Hematopoietic multipotent progenitor cell (in vitro differentiated cells): ENCODE measurements around the gene SH2D3A. TPM values are rescaled to one million over a fixed set of nuclear protein-coding genes. Genes with fewer than 3 reads are reported as not detected.
"Not testable (repeated sequence)": the region's sequence is repeated elsewhere in the genome, so short reads cannot be mapped to it uniquely, and the experiment has no call there.

ENCODE experiments used
- DNase-seq, 3 donors: peaks; one replicate each; pipeline ENCODE4 v3.0.0-alpha.2; 2011 to 2015; ENCODE audit warnings: low read depth in 2 of 3, low spot score in 2 of 3
- total RNA-seq: library from RNA; depleted of rRNA; stranded (reverse); fragments of >200 nt; gene quantifications from one replicate; pipeline ENCODE4 v1.2.3, GENCODE V29; 2012

SH2D3A gene
- total RNA-seq, 1 donor: 8.9 TPM

- not testable (repeated sequence) for DNase-seq
Observed at GRCh38 chr19:6762253-6762797, 4.9 kb downstream of the SH2D3A start.

- DNase-seq: peak in 1 of 3 donors; percentile 45
Observed at GRCh38 chr19:6761053-6761676, 6.1 kb downstream of the SH2D3A start.

- DNase-seq: no peak
Observed at GRCh38 chr19:6760606-6761005, 6.6 kb downstream of the SH2D3A start.

GRCh38 chr19:6754653-6755463, 12.4 kb downstream of the SH2D3A start:
- no peak for DNase-seq

- no peak for DNase-seq
Observed at GRCh38 chr19:6754136-6754535, 13.1 kb downstream of the SH2D3A start.

GRCh38 chr19:6753178-6754031, 13.8 kb downstream of the SH2D3A start:
- DNase-seq: peak; percentile 47 to 96 (median 93)

- no peak for DNase-seq
Observed at GRCh38 chr19:6752256-6753177, 14.7 kb downstream of the SH2D3A start.

- no peak for DNase-seq
Observed at GRCh38 chr19:6751189-6751588, 16.0 kb downstream of the SH2D3A start.

- DNase-seq: no peak
Observed at GRCh38 chr19:6750062-6750461, 17.2 kb downstream of the SH2D3A start.

- DNase-seq: not testable (repeated sequence)
Observed at GRCh38 chr19:6748543-6748942, 18.7 kb downstream of the SH2D3A start.

GRCh38 chr19:6745965-6746364, 21.3 kb downstream of the SH2D3A start:
- no peak for DNase-seq

GRCh38 chr19:6744381-6745301, 22.6 kb downstream of the SH2D3A start:
- DNase-seq: no peak

GRCh38 chr19:6743714-6744380, 23.4 kb downstream of the SH2D3A start:
- no peak for DNase-seq

GRCh38 chr19:6743066-6743465, 24.2 kb downstream of the SH2D3A start:
- DNase-seq: no peak

- no peak for DNase-seq
Observed at GRCh38 chr19:6740589-6741343, 26.5 kb downstream of the SH2D3A start.

- DNase-seq: no peak
Observed at GRCh38 chr19:6739883-6740588, 27.2 kb downstream of the SH2D3A start.

GRCh38 chr19:6739390-6739882, 27.8 kb downstream of the SH2D3A start, which contains the start of gene TRIP10:
TSS of gene TRIP10 (plus strand) at chr19:6739680. CDS start at chr19:6739762, 82 bp downstream.
- DNase-seq: peak; percentile 73 to 85 (median 76)
